Endothelial cell of umbilical vein (primary cell): ENCODE results near the gene STX1A. TPM values are rescaled to one million over a fixed set of nuclear protein-coding genes. Genes with fewer than 3 reads are reported as not detected.

ENCODE experiments used
- BruUV-seq: library from RNA; stranded (reverse); fragments of 400-500 nt; replicated peaks from 2 replicates; lab custom pipeline; 2021; lab: Mats Ljungman, UMichigan
- CTCF ChIA-PET: fragments of 300-600, 350-600 bp; sonication (Branson Sonifier 250); formaldehyde crosslinking; loops from one replicate; lab custom pipeline; 2021; ENCODE audit warnings: antibody characterized with exemption, inconsistent platforms; lab: Charles Lee
- POLR2A ChIA-PET: fragments of 300-600, 350-600 bp; sonication (Branson Sonifier 250); formaldehyde crosslinking; loops from one replicate; lab custom pipeline; 2021; ENCODE audit warnings: antibody characterized with exemption, inconsistent platforms; lab: Charles Lee
- DNase-seq: peaks from one replicate; pipeline ENCODE4 v3.0.0-alpha.2; 2011; ENCODE audit warnings: low read depth, low spot score
- FAIRE-seq: peaks from 2 replicates; lab custom pipeline; 2011; peaks lifted over from hg19 to GRCh38; lab: Jason Lieb, UNC
- H2AFZ ChIP-seq: 2 replicates; pipeline ENCODE4 v1.6.0; 2012; ENCODE audit warnings: low read depth, low read length, control low read depth, inconsistent platforms
- H3K27ac ChIP-seq: 2 replicates; pipeline ENCODE4 v1.5.1; 2011; ENCODE audit warnings: low read depth, mild to moderate bottlenecking, control low read depth, low read length, moderate library complexity; ENCODE audit not compliant: insufficient read depth
- H3K27me3 ChIP-seq, 2 experiments: 2 replicates each; pipeline versions ENCODE4 v1.6.0 to v1.6.1; 2011; ENCODE audit warnings: low read length in 2 of 2, mixed read lengths in 1 of 2; ENCODE audit not compliant: control insufficient read depth in 2 of 2, insufficient read depth in 2 of 2
- H3K36me3 ChIP-seq, 2 experiments: 2 replicates in 1 of 2; 3 replicates in 1 of 2; pipeline ENCODE4 v1.5.1; 2011; ENCODE audit warnings: low read length in 2 of 2, mild to moderate bottlenecking in 1 of 2, moderate library complexity in 1 of 2; ENCODE audit not compliant: control insufficient read depth in 2 of 2, insufficient read depth in 2 of 2; ENCODE audit errors: extremely low read depth in 1 of 2
- H3K4me1 ChIP-seq: 3 replicates; pipeline ENCODE4 v1.5.1; 2011; ENCODE audit warnings: mild to moderate bottlenecking, low read length; ENCODE audit not compliant: control insufficient read depth, insufficient read depth; ENCODE audit errors: extremely low read depth
- H3K4me2 ChIP-seq: 2 replicates; pipeline ENCODE4 v1.6.1; 2011; ENCODE audit warnings: low read length, control low read depth, mixed read lengths; ENCODE audit not compliant: insufficient read depth
- H3K4me3 ChIP-seq, 3 experiments: fragments of 200-600 bp in 1 of 3; sonication (generic), shearing (Covaris generic) in 1 of 3; replicated peaks in 1 of 3; 2 replicates each; pipeline ENCODE4 v1.5.1; 2011 to 2016; ENCODE audit warnings: control low read depth in 3 of 3, low read length in 3 of 3, mild to moderate bottlenecking in 2 of 3, inconsistent platforms in 1 of 3, low read depth in 1 of 3, moderate library complexity in 1 of 3; ENCODE audit not compliant: insufficient read depth in 1 of 3
- H3K79me2 ChIP-seq: 2 replicates; pipeline ENCODE4 v1.6.0; 2012; ENCODE audit warnings: low read length, inconsistent platforms; ENCODE audit not compliant: control insufficient read depth, insufficient read depth
- H3K9ac ChIP-seq: replicated peaks from 2 replicates; pipeline ENCODE3; 2011; ENCODE audit warnings: low read length, control low read depth; ENCODE audit not compliant: insufficient read depth; ENCODE audit errors: extremely low read depth
- H3K9me1 ChIP-seq: replicated peaks from 3 replicates; pipeline ENCODE4 v1.6.0; 2011; ENCODE audit warnings: mild to moderate bottlenecking, low read length; ENCODE audit not compliant: control insufficient read depth, insufficient read depth; ENCODE audit errors: extremely low read depth
- H3K9me3 ChIP-seq: replicated peaks from 2 replicates; pipeline ENCODE4 v1.5.1; 2012; ENCODE audit warnings: low read length, inconsistent platforms; ENCODE audit not compliant: control insufficient read depth, insufficient read depth
- H4K20me1 ChIP-seq: replicated peaks from 2 replicates; pipeline ENCODE3; 2011; ENCODE audit warnings: mild to moderate bottlenecking, low read length; ENCODE audit not compliant: control insufficient read depth, insufficient read depth; ENCODE audit errors: extremely low read depth
- EZH2 ChIP-seq: IDR thresholded peaks from 2 replicates; pipeline ENCODE4 v1.6.1; 2012; ENCODE audit warnings: borderline replicate concordance, low read depth, mild to moderate bottlenecking, moderate library complexity, low read length, inconsistent platforms; ENCODE audit not compliant: severe bottlenecking
- FOS ChIP-seq: IDR thresholded peaks from 2 replicates; pipeline ENCODE4 v1.6.1; 2011; ENCODE audit warnings: mild to moderate bottlenecking, low read length, moderate library complexity, borderline replicate concordance; ENCODE audit not compliant: insufficient read depth
- GATA2 ChIP-seq: IDR thresholded peaks from 2 replicates; pipeline ENCODE4 v1.7.0; 2011; ENCODE audit warnings: low read depth, mild to moderate bottlenecking, moderate library complexity, mixed read lengths, low read length; ENCODE audit not compliant: insufficient read length, insufficient read depth
- JUN ChIP-seq: IDR thresholded peaks from 2 replicates; pipeline ENCODE4 v1.6.1; 2011; ENCODE audit warnings: borderline replicate concordance, low read depth; ENCODE audit not compliant: insufficient read length, insufficient read depth
- MYC ChIP-seq: IDR thresholded peaks from one replicate; pipeline ENCODE4 v1.6.1; 2011; ENCODE audit warnings: mild to moderate bottlenecking, low read depth, low read length
- POLR2A ChIP-seq: IDR thresholded peaks from 2 replicates; pipeline ENCODE4 v1.6.1; 2012; ENCODE audit warnings: low read depth, mild to moderate bottlenecking, control low read depth, low read length
- POLR2AphosphoS5 ChIP-seq: IDR thresholded peaks from 2 replicates; pipeline ENCODE4 v1.6.1; 2012; ENCODE audit warnings: low read depth, mild to moderate bottlenecking, control low read depth, low read length, moderate library complexity; ENCODE audit not compliant: insufficient read depth
- dilution Hi-C: fragments of 300-500 bp; cut with MboI; formaldehyde crosslinking; loops from one replicate; pipeline ENCODE4 v1.15.0; 2019; ENCODE audit warnings: low sequenced_read_pairs; ENCODE audit not compliant: extremely low pct_ligation_motif_present
- intact Hi-C: fragments of 100-400 bp; cut with micrococcal nuclease; formaldehyde crosslinking; loops from one replicate; pipeline ENCODE4 v1.10.0; 2022
- polyA plus RNA-seq, 4 experiments: library from polyadenylated mRNA; depleted of rRNA in 3 of 4; stranded (reverse) in 3 of 4; unstranded in 1 of 4; fragments of >200 nt; gene quantifications; 2 replicates each; pipeline versions ENCODE4 v1.2.1 to v1.2.3, GENCODE V29; 2011 to 2012; ENCODE audit warnings: missing spikeins in 1 of 4
- total RNA-seq: library from RNA; stranded (reverse); gene quantifications from 2 replicates; pipeline ENCODE4 v1.2.3, GENCODE V29; 2021
- TF ChIP-seq, protein P1 (sequence below), 2 donors: IDR thresholded peaks; 1 replicate in 1 of 2; 2 replicates in 1 of 2; pipeline ENCODE4 v1.5.1; 2011; ENCODE audit warnings: low read length in 2 of 2, mild to moderate bottlenecking in 2 of 2, moderate library complexity in 2 of 2, control low read depth in 1 of 2, inconsistent platforms in 1 of 2, low read depth in 1 of 2; ENCODE audit not compliant: insufficient read depth in 1 of 2; ENCODE audit errors: extremely low read depth in 1 of 2
- TF ChIP-seq, protein P2 (sequence below): IDR thresholded peaks from 2 replicates; pipeline ENCODE4 v1.6.1; 2011; ENCODE audit not compliant: insufficient read depth, insufficient read length

STX1A gene
- total and polyA plus RNA-seq, 2 donors (not counting 3 experiments of a cell fraction or from before 2014, with no cell fraction given), result 13.1 to 20.8 TPM

DNA sequence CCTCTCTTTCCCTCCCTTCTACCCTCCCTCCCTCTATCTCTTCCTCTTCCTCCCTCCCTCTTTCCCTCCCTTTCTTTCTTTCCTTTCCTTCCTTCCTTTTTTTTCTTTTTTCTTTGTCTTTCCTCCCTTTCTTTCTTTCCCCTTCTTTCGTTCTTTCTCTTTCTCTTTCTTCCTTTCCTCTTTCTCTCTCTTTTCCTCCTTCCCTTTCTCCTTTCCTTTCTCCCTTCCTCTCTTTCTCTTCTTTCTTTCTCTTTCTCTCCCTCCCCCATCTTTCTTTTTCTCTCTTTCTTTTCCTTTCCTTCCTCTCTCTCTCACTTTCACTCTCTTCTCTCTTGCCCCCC lies 43.2 kb upstream of the STX1A start:
- Histone ChIP-seq H3K4me3 (no peak overlapping the region), H2AFZ (no peak overlapping the region), H4K20me1 (no peaks in the 10 kb centered on the region), H3K36me3 (no peaks in the 10 kb centered on the region), H3K27ac (no peak overlapping the region), H3K79me2 (no peaks in the 10 kb centered on the region), H3K27me3 (peaks cover 0 to under 1% of the 10 kb centered on the region in 2 experiments), H3K9ac (no peak overlapping the region), H3K4me1 (no peaks in the 10 kb centered on the region), H3K9me3 (no peaks in the 10 kb centered on the region), H3K9me1 (no peaks in the 10 kb centered on the region), H3K4me2 (no peak overlapping the region)
- ChIA-PET CTCF (no interaction called here), POLR2A (no interaction called here)
- DNase-seq, result no peak
- dilution Hi-C loops (no loop called here), intact Hi-C loops (no loop called here)
- TF ChIP-seq POLR2AphosphoS5 (no peak), JUN (no peak), EZH2 (no peak), MYC (no peak), POLR2A (no peak), FOS (no peak), GATA2 (no peak)
- TF ChIP-seq, protein P1, sequence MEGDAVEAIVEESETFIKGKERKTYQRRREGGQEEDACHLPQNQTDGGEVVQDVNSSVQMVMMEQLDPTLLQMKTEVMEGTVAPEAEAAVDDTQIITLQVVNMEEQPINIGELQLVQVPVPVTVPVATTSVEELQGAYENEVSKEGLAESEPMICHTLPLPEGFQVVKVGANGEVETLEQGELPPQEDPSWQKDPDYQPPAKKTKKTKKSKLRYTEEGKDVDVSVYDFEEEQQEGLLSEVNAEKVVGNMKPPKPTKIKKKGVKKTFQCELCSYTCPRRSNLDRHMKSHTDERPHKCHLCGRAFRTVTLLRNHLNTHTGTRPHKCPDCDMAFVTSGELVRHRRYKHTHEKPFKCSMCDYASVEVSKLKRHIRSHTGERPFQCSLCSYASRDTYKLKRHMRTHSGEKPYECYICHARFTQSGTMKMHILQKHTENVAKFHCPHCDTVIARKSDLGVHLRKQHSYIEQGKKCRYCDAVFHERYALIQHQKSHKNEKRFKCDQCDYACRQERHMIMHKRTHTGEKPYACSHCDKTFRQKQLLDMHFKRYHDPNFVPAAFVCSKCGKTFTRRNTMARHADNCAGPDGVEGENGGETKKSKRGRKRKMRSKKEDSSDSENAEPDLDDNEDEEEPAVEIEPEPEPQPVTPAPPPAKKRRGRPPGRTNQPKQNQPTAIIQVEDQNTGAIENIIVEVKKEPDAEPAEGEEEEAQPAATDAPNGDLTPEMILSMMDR (IDR thresholded peaks at IDR 0.05; ENCODE audit: extremely low read depth in 1 of 2, insufficient read depth in 1 of 2, low read depth in 1 of 2, low read length in 2 of 2), result no peak
- TF ChIP-seq, protein P2, sequence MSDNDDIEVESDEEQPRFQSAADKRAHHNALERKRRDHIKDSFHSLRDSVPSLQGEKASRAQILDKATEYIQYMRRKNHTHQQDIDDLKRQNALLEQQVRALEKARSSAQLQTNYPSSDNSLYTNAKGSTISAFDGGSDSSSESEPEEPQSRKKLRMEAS, result no peak
- no TSS peak for BruUV-seq
- FAIRE-seq, result no peak
